GM21390 (cell line): ENCODE measurements around the gene THOP1.
"Not testable (repeated sequence)": the region's sequence is repeated elsewhere in the genome, so short reads cannot be mapped to it uniquely, and the experiment has no call there.

Experiments used
- ATAC-seq: cut with Tn5 transposase; IDR thresholded peaks from one replicate; pipeline ENCODE4 v1.9.1; 2021; ENCODE audit not compliant: unreplicated experiment

The THOP1 gene

GRCh38 chr19:2815191-2815614 is 29.9 kb downstream of the THOP1 start:
- no peak for ATAC-seq

GRCh38 chr19:2815923-2816322 is 30.6 kb downstream of the THOP1 start:
- ATAC-seq = no peak

- no peak for ATAC-seq
These were observed 31.3 kb downstream of the THOP1 start for GRCh38 chr19:2816641-2817040.

- ATAC-seq = not testable (repeated sequence)
These were observed 32.0 kb downstream of the THOP1 start for GRCh38 chr19:2817237-2817829.

GRCh38 chr19:2819540-2820111 is 34.3 kb downstream of the THOP1 start, which contains the start of gene ZNF554:
TSS of gene ZNF554 (plus strand) at chr19:2819868. CDS start at chr19:2820072, 204 bp downstream.
- peak; percentile 83 for ATAC-seq

- peak; percentile 3 for ATAC-seq
These were observed 34.9 kb downstream of the THOP1 start for GRCh38 chr19:2820112-2820702.

- ATAC-seq = no peak
These were observed 37.5 kb downstream of the THOP1 start for GRCh38 chr19:2822846-2823245.

- ATAC-seq = no peak
These were observed 38.3 kb downstream of the THOP1 start for GRCh38 chr19:2823646-2824045.

GRCh38 chr19:2824129-2824528 is 38.8 kb downstream of the THOP1 start:
- ATAC-seq = no peak

- ATAC-seq = no peak
These were observed 41.7 kb downstream of the THOP1 start for GRCh38 chr19:2827022-2827421.

- no peak for ATAC-seq
These were observed 42.7 kb downstream of the THOP1 start for GRCh38 chr19:2827840-2828489.

GRCh38 chr19:2834294-2834871 is 49.1 kb downstream of the THOP1 start:
- no peak for ATAC-seq

GRCh38 chr19:2837430-2837829 is 52.1 kb downstream of the THOP1 start:
- no peak for ATAC-seq

GRCh38 chr19:2840794-2841791 is 55.8 kb downstream of the THOP1 start, which contains the start of gene ZNF555:
TSS of gene ZNF555 (plus strand) at chr19:2841475. CDS start at chr19:2841573, 98 bp downstream.
- ATAC-seq = peak; percentile 94

GRCh38 chr19:2841855-2842574 is 56.7 kb downstream of the THOP1 start:
- peak; percentile 11 for ATAC-seq

GRCh38 chr19:2845107-2845506 is 59.8 kb downstream of the THOP1 start:
- no peak for ATAC-seq

GRCh38 chr19:2846180-2846894 is 61.0 kb downstream of the THOP1 start:
- ATAC-seq = no peak

- ATAC-seq = no peak
These were observed 62.2 kb downstream of the THOP1 start for GRCh38 chr19:2847507-2847906.

GRCh38 chr19:2848616-2849015 is 63.3 kb downstream of the THOP1 start:
- ATAC-seq = no peak
